Glomerular visceral epithelial cell (primary cell): ENCODE data around the gene NTNG2.
"Not testable (repeated sequence)": the region's sequence is repeated elsewhere in the genome, so short reads cannot be mapped to it uniquely, and the experiment has no call there.

Experiments
- DNase-seq: peaks from one replicate; pipeline ENCODE4 v3.0.0-alpha.2; 2016; ENCODE audit errors: extremely low spot score

Gene NTNG2

GRCh38 chr9:132161743-132162184 is at the start of gene NTNG2:
NTNG2 (plus strand) TSS chr9:132162058; CDS start chr9:132166832, 4,774 bp downstream.
- DNase-seq: no peak

- DNase-seq: peak; percentile 52
Observed at GRCh38 chr9:132114102-132114707, 47.7 kb upstream of the NTNG2 start.

GRCh38 chr9:132116583-132116982 is 45.3 kb upstream of the NTNG2 start:
- no peak for DNase-seq

GRCh38 chr9:132117694-132118093 is 44.2 kb upstream of the NTNG2 start:
- DNase-seq: no peak

GRCh38 chr9:132121021-132121420 is 40.8 kb upstream of the NTNG2 start:
- no peak for DNase-seq

GRCh38 chr9:132124800-132125199 is 37.1 kb upstream of the NTNG2 start:
- no peak for DNase-seq

- no peak for DNase-seq
Observed at GRCh38 chr9:132125361-132125760, 36.5 kb upstream of the NTNG2 start.

GRCh38 chr9:132125944-132126679 is 35.7 kb upstream of the NTNG2 start:
- no peak for DNase-seq

GRCh38 chr9:132126680-132127236 is 35.1 kb upstream of the NTNG2 start:
- DNase-seq: no peak

- no peak for DNase-seq
Observed at GRCh38 chr9:132127888-132128534, 33.8 kb upstream of the NTNG2 start.

GRCh38 chr9:132129535-132129934 is 32.3 kb upstream of the NTNG2 start:
- no peak for DNase-seq

- DNase-seq: not testable (repeated sequence)
Observed at GRCh38 chr9:132134085-132134484, 27.8 kb upstream of the NTNG2 start.

GRCh38 chr9:132135456-132135855 is 26.4 kb upstream of the NTNG2 start:
- DNase-seq: no peak

GRCh38 chr9:132136151-132136780 is 25.6 kb upstream of the NTNG2 start:
- DNase-seq: no peak

- DNase-seq: peak; percentile 45
Observed at GRCh38 chr9:132141344-132141947, 20.4 kb upstream of the NTNG2 start.

GRCh38 chr9:132141948-132142594 is 19.8 kb upstream of the NTNG2 start:
- DNase-seq: no peak

- no peak for DNase-seq
Observed at GRCh38 chr9:132142924-132143323, 18.9 kb upstream of the NTNG2 start.

GRCh38 chr9:132143359-132143758 is 18.5 kb upstream of the NTNG2 start:
- no peak for DNase-seq

- no peak for DNase-seq
Observed at GRCh38 chr9:132144708-132145365, 17.0 kb upstream of the NTNG2 start.

GRCh38 chr9:132146039-132146438 is 15.8 kb upstream of the NTNG2 start:
- DNase-seq: no peak

GRCh38 chr9:132146575-132146974 is 15.3 kb upstream of the NTNG2 start:
- DNase-seq: no peak
